Hematopoietic multipotent progenitor cell treated with erythropoietin and hydrocortisone succinate and interleukin-3 and kit ligand, for 4 days (in vitro differentiated cells): ENCODE data around the gene ZNF397.

Source experiments
- DNase-seq: peaks from one replicate; pipeline ENCODE4 v3.0.0-alpha.2; 2015

Gene ZNF397

DNA sequence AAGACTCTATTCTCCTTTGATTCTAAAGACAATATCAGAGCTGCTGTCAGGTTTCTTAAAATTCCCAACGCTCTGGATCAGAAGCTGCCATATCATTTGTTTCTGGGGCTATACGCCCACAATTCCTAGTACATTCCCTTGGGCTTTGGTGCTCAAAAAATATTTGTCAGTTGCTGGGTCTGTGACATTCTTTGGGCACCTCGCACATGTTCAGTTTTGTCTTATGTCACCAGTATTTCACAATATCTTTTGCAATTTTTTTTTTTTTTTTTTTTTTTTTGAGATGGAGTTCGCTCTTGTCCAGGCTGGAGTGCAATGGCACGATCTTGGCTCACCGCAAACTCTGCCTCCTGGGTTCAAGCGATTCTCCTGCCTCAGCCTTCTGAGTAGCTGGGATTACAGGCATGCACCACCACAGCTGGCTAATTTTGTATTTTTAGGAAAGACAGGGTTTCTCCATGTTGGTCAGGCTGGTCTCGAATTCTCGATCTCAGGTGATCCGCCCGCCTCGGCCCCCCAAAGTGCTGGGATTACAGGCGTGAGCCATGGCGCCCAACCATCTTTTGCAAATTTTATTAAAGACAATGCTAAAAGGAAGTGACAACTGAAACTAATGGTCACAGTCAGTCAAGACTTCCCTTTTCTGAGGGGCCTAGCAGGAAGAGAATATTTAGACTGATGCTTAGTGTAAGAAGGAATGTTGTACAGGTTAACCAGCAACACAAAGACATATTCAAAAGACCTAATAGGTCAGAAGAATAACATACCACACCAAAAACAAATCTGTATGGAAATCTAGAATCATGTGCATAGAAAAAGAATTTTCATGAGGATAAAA is 6.8 kb downstream of the ZNF397 start:
- DNase-seq: no peak

DNA sequence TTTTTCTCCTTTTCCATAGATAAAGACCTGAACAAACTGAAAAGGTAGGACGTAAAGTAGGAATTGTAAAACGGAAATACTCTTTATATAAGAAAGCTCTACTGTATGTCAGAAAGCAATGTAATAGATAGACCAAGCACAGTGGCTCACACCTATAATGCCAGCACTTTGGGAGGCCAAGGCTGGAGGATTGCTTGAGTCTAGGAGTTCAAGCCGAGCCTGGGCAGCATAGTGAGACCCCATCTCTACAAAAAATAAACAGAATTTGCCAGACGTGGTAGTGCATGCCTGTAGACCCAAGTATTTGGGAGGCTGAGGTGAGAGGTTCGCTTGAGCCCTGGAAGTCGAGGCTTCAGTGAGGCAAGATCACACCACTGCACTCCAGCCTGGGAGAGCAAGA is 7.6 kb downstream of the ZNF397 start:
- DNase-seq: no peak

DNA sequence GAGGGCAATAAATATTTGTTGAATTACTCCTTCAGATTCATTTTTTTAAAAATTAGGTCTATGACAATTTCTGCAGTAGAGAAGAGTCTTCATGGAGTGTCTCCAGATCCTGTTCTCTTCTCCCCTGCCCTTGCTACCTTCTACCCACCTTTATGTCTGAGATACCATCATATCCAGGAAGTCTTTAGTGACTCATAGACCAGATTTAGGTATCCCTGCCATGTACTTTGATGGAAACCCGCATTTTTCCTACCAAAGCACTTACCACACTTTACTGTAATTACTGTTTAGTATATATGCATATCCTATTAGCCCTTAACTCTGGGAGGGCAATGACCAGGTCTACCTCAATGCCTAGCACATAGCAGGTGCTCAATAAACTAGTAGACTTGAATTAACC is 11.6 kb downstream of the ZNF397 start:
- DNase-seq: no peak

DNA sequence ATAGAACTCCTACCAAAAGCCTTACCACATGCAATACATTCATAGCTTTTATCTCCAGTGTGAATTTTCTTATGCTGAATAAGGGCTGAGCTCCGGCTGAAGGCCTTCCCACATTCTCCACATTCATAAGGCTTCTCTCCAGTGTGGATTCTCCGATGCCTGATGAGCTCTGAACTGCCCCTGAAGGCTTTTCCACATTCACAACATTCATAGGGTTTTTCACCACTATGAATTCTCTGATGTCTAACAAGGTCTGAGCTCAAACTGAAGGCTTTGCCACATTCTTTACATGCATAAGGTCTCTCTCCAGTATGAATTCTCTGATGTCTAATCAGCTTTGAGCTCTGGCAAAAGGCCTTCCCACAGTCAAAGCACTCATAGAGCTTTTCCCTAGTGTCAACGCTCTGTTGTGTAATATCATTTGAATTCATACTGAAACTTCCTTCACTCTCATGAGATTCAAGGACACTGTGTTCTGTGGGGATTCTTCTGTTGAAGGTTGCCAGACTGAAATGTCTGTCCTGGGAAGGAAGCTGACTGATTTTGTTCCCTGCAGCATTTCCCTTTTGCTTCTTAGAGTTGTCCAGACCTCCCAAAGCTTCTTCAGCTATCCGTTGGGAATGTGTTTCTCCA is 12.9 kb downstream of the ZNF397 start:
- DNase-seq: no peak

GRCh38 chr18:35256947-35257346 is 16.1 kb downstream of the ZNF397 start:
- DNase-seq: no peak

DNA sequence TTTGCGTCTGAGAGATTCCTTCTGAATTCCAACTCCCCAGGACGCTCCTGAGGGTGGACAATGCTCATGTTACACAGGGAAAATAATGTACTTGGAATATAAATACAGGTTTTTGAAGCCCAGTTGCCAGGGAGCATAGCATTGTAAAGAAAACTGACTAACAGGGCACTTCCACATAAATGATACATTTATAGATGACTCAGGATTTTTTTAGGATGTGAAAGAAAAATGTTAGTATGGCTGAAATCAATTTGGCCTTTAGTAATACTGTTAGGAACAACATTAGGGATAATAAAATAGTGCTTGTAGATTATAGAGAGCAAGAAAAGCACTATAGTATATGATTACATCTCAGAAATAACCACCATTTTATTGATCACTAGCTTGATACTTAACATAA is 23.6 kb downstream of the ZNF397 start:
- DNase-seq: no peak

- peak; percentile 85 for DNase-seq
These were observed 26.4 kb downstream of the ZNF397 start for GRCh38 chr18:35267161-35267651.

GRCh38 chr18:35267809-35268208 is 27.0 kb downstream of the ZNF397 start:
- DNase-seq: no peak

- peak; percentile 52 for DNase-seq
These were observed 28.0 kb downstream of the ZNF397 start for GRCh38 chr18:35268821-35269220.

- no peak for DNase-seq
These were observed 30.8 kb downstream of the ZNF397 start for GRCh38 chr18:35271656-35272055.

- DNase-seq: no peak
These were observed 35.4 kb downstream of the ZNF397 start for GRCh38 chr18:35276267-35276666.

DNA sequence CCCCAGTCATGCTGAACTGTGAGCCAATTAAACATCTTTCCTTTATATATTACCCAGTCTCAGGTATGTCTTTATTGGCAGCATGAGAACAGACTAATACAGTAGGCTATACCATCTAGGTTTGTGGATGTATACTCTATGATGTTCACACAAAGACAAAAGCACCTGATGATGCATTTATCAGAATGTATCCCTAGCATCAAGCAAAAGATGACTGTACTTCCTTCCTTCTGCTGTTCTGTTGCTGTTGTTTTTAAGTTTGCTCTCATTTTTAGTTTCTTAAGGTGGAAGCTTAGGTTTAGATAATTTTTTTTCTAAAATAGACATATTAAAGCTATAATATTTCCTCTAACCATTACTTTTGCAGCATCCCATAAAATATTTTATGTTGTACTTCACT is 36.8 kb downstream of the ZNF397 start:
- no peak for DNase-seq

- DNase-seq: no peak
These were observed 37.3 kb downstream of the ZNF397 start for GRCh38 chr18:35278085-35278484.

DNA sequence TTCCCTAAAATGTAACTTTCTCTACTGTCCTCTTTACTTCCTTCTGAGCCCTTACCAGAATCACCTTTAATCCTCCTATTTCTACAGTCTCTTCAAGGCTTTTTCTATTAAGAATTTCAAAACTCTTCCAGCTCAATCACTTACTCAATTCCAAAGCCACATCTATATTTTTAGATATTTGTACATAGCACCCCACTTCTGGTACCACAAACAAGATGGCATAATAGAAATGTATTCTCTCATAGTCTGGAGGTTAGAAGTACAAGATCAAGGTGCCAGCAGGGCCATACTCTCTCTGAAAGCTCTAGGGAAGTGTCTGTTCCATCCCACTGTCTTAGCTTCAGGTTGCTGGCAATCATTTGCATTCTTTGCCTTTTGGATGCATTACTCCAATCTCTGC is 38.1 kb downstream of the ZNF397 start:
- DNase-seq: no peak

DNA sequence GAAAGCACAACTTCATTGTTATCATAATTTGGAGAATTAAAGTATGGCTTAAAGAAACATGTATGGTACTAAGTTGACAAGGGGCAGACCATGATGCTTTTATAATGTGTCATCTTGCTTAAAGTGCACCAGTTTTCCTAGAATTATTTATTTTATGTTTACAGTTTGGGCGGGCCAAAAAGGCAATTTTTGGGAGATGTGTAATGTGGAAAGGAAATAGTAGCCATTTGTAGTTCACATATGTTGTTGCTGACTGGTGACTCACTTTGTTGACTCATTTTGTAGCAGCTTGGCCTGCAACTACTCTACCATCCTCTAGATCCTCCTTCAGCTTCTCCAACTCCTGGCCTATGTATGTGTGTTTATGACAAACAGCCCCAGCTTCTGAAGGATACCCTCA is 41.5 kb downstream of the ZNF397 start:
- DNase-seq: no peak

- no peak for DNase-seq
These were observed 43.3 kb downstream of the ZNF397 start for GRCh38 chr18:35283923-35284794.

GRCh38 chr18:35284841-35285240 is 44.0 kb downstream of the ZNF397 start:
- DNase-seq: no peak

DNA sequence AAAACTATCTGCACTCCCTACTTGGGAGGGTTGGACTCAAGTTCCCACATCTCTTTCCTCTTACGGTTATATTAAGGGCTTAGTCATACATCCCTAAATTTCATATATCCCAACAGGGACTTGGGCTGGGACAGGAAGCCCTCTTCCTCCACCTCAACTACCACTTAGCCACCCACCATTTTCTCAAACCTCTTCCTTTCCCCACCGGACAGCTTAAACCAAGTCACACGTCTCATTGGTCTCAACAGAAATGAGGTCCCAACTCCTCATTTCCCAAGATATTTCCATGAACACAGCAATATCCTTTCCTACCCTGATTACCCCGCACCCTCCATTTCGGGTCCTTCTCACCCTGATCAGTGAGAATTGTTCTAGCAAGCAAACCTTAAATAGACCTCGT is 48.5 kb downstream of the ZNF397 start:
- DNase-seq: peak; percentile 40

GRCh38 chr18:35289727-35290093 is 48.9 kb downstream of the ZNF397 start:
- DNase-seq: no peak

DNA sequence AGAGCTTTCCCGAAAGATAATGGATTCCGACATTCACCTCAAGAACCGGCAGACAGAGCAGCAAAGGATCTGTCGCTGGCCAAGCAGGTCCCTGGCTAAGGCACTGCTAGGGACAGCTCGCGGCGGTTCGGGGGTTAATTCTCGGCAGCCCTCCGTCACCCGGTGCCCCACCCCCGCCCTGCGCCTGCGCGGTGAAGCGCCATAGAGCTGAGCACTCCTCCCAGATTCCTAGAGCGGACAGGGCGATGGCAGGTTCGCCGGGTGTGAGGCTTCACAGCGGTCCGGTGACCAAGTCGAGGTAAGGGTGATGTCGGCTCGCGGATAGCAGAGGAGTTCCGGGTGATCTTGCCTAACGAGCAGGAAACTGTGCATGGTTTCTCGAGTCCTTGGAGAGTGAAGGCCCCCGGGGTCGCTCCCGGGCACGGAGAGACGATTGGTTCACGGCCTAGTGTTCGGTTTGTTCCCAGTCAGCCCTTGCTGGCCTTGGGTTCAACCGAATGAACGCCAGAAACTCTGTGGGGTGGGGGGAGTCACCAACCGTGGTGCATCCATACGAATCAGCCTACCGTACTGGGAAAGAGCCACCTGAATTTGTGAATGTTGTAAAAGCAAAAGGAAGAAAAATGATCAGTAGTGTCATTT is 49.4 kb downstream of the ZNF397 start, which contains the start of gene ZSCAN30:
Gene ZSCAN30 (minus strand): TSS at position 136 of the 642 bp plus-strand sequence. CDS start 25,877 bp downstream, outside the sequence.
- DNase-seq: peak; percentile 98

- DNase-seq: peak; percentile 12
These were observed 50.3 kb downstream of the ZNF397 start for GRCh38 chr18:35291166-35291565.

- DNase-seq: no peak
These were observed 55.2 kb downstream of the ZNF397 start for GRCh38 chr18:35296060-35296459.

GRCh38 chr18:35303610-35304009 is 62.8 kb downstream of the ZNF397 start:
- no peak for DNase-seq
